Heart left ventricle (tissue), 16 donors: ENCODE results near the gene MYO5A. TPM values are rescaled to one million over a fixed set of nuclear protein-coding genes. Genes with fewer than 3 reads are reported as not detected.
A peak's percentile ranks its signal among the peaks of the same experiment; 100 is the strongest.

Experiments used
- ATAC-seq, 4 donors: fragments of 200-7000 bp; cut with Tn5 transposase; one replicate each; pipeline ENCODE4 v1.9.1; 2020 to 2022; ENCODE audit warnings: moderate library complexity in 4 of 4, mild to moderate bottlenecking in 3 of 4, moderate number of reproducible peaks in 1 of 4
- DNase-seq, 5 donors: peaks; one replicate each; pipeline ENCODE4 v3.0.0-alpha.2; 2020
- H3K27ac ChIP-seq, 12 donors: fragments of 200-600 bp; sonication (generic) in 4 of 12; one replicate each; pipeline versions ENCODE4 v1.5.0 to v1.8.0; 2016 to 2022; ENCODE audit warnings: mild to moderate bottlenecking in 2 of 12
- H3K27me3 ChIP-seq, 9 donors: fragments of 200-600 bp; sonication (generic) in 2 of 9; one replicate each; pipeline versions ENCODE4 v1.5.1 to v1.8.0; 2016 to 2022; ENCODE audit warnings: mild to moderate bottlenecking in 3 of 9
- H3K36me3 ChIP-seq, 9 donors: fragments of 200-600 bp; sonication (generic) in 2 of 9; one replicate each; pipeline versions ENCODE4 v1.5.0 to v1.8.0; 2018 to 2022; ENCODE audit warnings: mild to moderate bottlenecking in 2 of 9
- H3K4me1 ChIP-seq, 12 donors: fragments of 200-600 bp; sonication (generic) in 4 of 12; one replicate each; pipeline versions ENCODE4 v1.5.0 to v1.8.0; 2016 to 2022; ENCODE audit warnings: mild to moderate bottlenecking in 3 of 12
- H3K4me3 ChIP-seq, 12 donors: fragments of 200-600 bp; sonication (generic) in 4 of 12; one replicate each; pipeline versions ENCODE4 v1.5.0 to v1.8.0; 2017 to 2022; ENCODE audit warnings: mild to moderate bottlenecking in 9 of 12, moderate library complexity in 4 of 12
- H3K9me3 ChIP-seq, 12 donors: fragments of 200-600 bp; sonication (generic) in 4 of 12; one replicate each; pipeline versions ENCODE4 v1.5.0 to v1.8.0; 2016 to 2022; ENCODE audit warnings: mild to moderate bottlenecking in 1 of 12
- CTCF ChIP-seq, 12 donors: fragments of 200-600 bp; sonication (generic) in 4 of 12; IDR thresholded peaks; one replicate each; pipeline versions ENCODE4 v1.5.0 to v1.8.0; 2018 to 2022; ENCODE audit warnings: antibody characterized with exemption in 12 of 12, mild to moderate bottlenecking in 5 of 12
- POLR2A ChIP-seq, 2 donors: fragments of 450-650 bp; IDR thresholded peaks; one replicate each; pipeline ENCODE4 v1.6.1; 2017; ENCODE audit warnings: antibody characterized with exemption in 2 of 2, mild to moderate bottlenecking in 2 of 2, moderate library complexity in 2 of 2
- WGBS, 4 donors: extraction: QIAGEN DNeasy Blood & Tissue Kit in 2 of 4; methylation state at CpG; one replicate each; pipeline versions ENCODE4 v1.1.5 to v1.1.7; 2013 to 2018; 5-methylcytosine and 5-hydroxymethylcytosine counted together
- intact Hi-C, 10 donors: fragments of 100-400 bp; cut with DNase I; formaldehyde crosslinking; loops; one replicate each; pipeline versions ENCODE4 v1.11.1 to v1.14.2; 2022
- polyA plus RNA-seq, 2 donors: library from polyadenylated mRNA; stranded (reverse); fragments of 200-250 nt; gene quantifications; one replicate each; pipeline ENCODE4 v1.2.3, GENCODE V29; 2013
- total RNA-seq, 9 donors: library from RNA; depleted of rRNA in 2 of 9; stranded (reverse); fragments of >200 nt in 2 of 9; fragmentation: NEBNext Ultra II Directional in 3 of 9; extraction: Animal tissue kit (Norgen Biotek cat#: 25700) in 3 of 9; gene quantifications; one replicate each; pipeline versions ENCODE4 v1.1.0 to v1.2.4, GENCODE V29; 2016 to 2023
- donor health status: ischemic (EF 13 %, LVEDD 7.1; RV severe dilation, severe dysfunction).
- donor health status: healthy with polysubstance abuse.
- donor health status: DM: no; HTN: yes; CAD: no.
- donor health status: DM: no; HTN: no; CAD: no.
- donor health status: ischemic (EF 25% LVEDD 6.9; RV normal size, moderate dysfunction).
- donor health status: ischemic (EF 25% LVEDD 5.7; RV mildly dilated, moderate dysfunction).
- donor health status: healthy.
- donor health status: DM: yes; HTN: yes; CAD: no.
- donor health status: ischemic (EF 35%, LVEDD 5.7; RV mildly dilated, moderate dysfunction).
- donor health status: nonischemic (EF 11% LVEDD 7.7; RV severe dilation, severe dysfunction).
- donor health status: DM: yes; HTN: yes; CAD: no.
- donor health status: PGD.
- donor health status: ischemic (EF 29% LVEDD 5.4; RV normal size, mild dysfunction).
- donor health status: nonischemic (EF 23%, LVEDD 6.1; RV moderate dilation, normal function).

Gene MYO5A
- total and polyA plus RNA-seq, 11 donors = 3.2 to 29.6 (median 6.9) TPM

GRCh38 chr15:52485290-52485689 is 43.4 kb downstream of the MYO5A start:
- WGBS, 4 donors = 64 to 75% (median 69%) methylated on average over 2 of the region's 2 CpGs
- ATAC-seq (no peak), DNase-seq (no peak)
- TF ChIP-seq POLR2A (IDR thresholded peaks at IDR 0.05) (no peak), CTCF (IDR thresholded peaks at IDR 0.05) (no peak)
- H3K27me3 ChIP-seq = no peaks in the 10 kb centered on the region
- no peak overlapping the region for H3K4me3 ChIP-seq
- intact Hi-C loops = no loop called here
- H3K27ac ChIP-seq = no peak overlapping the region
- no peaks in the 10 kb centered on the region for H3K9me3 ChIP-seq
- H3K4me1 ChIP-seq = peaks cover 0 to 93% (median 19%) of the 10 kb centered on the region in 12 donors
- H3K36me3 ChIP-seq = no peaks in the 10 kb centered on the region

- no peak for DNase-seq
- intact Hi-C loops = no loop called here
- H3K4me3 ChIP-seq = no peak overlapping the region
- WGBS, 4 donors = 49 to 63% (median 58%) methylated on average over 3 of the region's 3 CpGs
- peak in 3 of 4 donors; percentile 39 to 76 (median 59) for ATAC-seq
- no peaks in the 10 kb centered on the region for H3K36me3 ChIP-seq
- no peaks in the 10 kb centered on the region for H3K9me3 ChIP-seq
- no peak for TF ChIP-seq CTCF (IDR thresholded peaks at IDR 0.05)
- H3K4me1 ChIP-seq = peaks cover 0 to 96% (median 16%) of the 10 kb centered on the region in 12 donors
- H3K27ac ChIP-seq = peak overlapping the region in 1 of 12 donors; percentile 85
- no peaks in the 10 kb centered on the region for H3K27me3 ChIP-seq
Measured at GRCh38 chr15:52483707-52484106, 45.0 kb downstream of the MYO5A start.

GRCh38 chr15:52481915-52482314 is 46.8 kb downstream of the MYO5A start:
- no peaks in the 10 kb centered on the region for H3K9me3 ChIP-seq
- H3K4me1 ChIP-seq = peaks cover 0 to 78% (median 10%) of the 10 kb centered on the region in 12 donors
- 65 to 81% (median 70%) methylated on average over 3 of the region's 3 CpGs for WGBS, 4 donors
- H3K27ac ChIP-seq = peak overlapping the region in 5 of 12 donors; percentile 3 to 85 (median 28)
- H3K36me3 ChIP-seq = no peaks in the 10 kb centered on the region
- DNase-seq (no peak), ATAC-seq (peak; percentile 65 to 84 (median 80))
- intact Hi-C loops = no loop called here
- no peak for TF ChIP-seq POLR2A (IDR thresholded peaks at IDR 0.05)
- no peak for TF ChIP-seq CTCF (IDR thresholded peaks at IDR 0.05)
- H3K27me3 ChIP-seq = no peaks in the 10 kb centered on the region
- no peak overlapping the region for H3K4me3 ChIP-seq

GRCh38 chr15:52480990-52481389 is 47.7 kb downstream of the MYO5A start:
- peak overlapping the region in 2 of 12 donors; percentile 18 to 85 for H3K27ac ChIP-seq
- TF ChIP-seq POLR2A (IDR thresholded peaks at IDR 0.05) (no peak), CTCF (IDR thresholded peaks at IDR 0.05) (no peak)

More at GRCh38 chr15:52480990-52481389, 47.7 kb downstream of the MYO5A start:
- ATAC-seq = no peak
- H3K4me3 ChIP-seq = no peak overlapping the region
- H3K27me3 ChIP-seq = no peaks in the 10 kb centered on the region
- no peaks in the 10 kb centered on the region for H3K9me3 ChIP-seq
- intact Hi-C loops = no loop called here
- DNase-seq = no peak
- 64 to 69% (median 68%) methylated on average over 1 of the region's 1 CpG for WGBS, 4 donors
- H3K36me3 ChIP-seq = no peaks in the 10 kb centered on the region
- peaks cover 0 to 71% (median 7%) of the 10 kb centered on the region in 12 donors for H3K4me1 ChIP-seq
